Neural progenitor cell (in vitro differentiated cells): ENCODE measurements around the gene TRMT1.

ENCODE experiments used
- EZH2 ChIP-seq: fragments of 200-600 bp; sonication (generic); IDR thresholded peaks from 2 replicates; pipeline ENCODE4 v1.6.1; 2017; ENCODE audit warnings: antibody characterized with exemption, mild to moderate bottlenecking, moderate library complexity
- TF ChIP-seq, protein P1 (sequence below): fragments of 200-600 bp; sonication (generic); IDR thresholded peaks from 2 replicates; pipeline ENCODE4 v1.5.1; 2017; ENCODE audit warnings: antibody characterized with exemption, mild to moderate bottlenecking

DNA sequence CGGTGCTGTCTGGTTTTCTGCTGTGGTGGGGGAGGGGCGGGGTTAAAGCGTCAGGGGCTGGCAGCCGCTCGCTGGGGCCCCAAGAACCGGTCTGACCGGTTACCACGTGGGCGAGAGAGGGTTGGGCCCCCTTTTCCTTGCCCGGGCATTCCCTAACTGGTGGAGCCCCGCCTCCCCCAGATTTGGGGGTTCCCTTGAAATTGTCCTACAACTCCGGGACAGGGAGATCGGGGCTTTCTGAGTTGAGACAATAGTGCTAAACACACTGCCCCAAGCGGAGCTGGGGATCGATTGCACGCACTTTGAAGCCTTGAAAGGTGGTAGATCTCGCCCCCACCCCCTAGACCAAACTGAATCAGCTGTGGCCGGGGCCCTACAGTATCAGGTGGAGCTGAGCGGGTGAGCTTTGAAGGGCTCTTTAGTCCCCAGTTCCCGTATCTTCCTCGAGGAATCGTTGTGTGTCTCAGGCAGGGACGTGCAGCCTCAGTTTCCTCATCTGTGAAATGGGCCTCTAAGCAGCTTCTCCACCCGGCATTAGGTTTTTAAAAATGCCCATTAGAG lies 38.5 kb upstream of the TRMT1 start:
- TF ChIP-seq, protein P1, sequence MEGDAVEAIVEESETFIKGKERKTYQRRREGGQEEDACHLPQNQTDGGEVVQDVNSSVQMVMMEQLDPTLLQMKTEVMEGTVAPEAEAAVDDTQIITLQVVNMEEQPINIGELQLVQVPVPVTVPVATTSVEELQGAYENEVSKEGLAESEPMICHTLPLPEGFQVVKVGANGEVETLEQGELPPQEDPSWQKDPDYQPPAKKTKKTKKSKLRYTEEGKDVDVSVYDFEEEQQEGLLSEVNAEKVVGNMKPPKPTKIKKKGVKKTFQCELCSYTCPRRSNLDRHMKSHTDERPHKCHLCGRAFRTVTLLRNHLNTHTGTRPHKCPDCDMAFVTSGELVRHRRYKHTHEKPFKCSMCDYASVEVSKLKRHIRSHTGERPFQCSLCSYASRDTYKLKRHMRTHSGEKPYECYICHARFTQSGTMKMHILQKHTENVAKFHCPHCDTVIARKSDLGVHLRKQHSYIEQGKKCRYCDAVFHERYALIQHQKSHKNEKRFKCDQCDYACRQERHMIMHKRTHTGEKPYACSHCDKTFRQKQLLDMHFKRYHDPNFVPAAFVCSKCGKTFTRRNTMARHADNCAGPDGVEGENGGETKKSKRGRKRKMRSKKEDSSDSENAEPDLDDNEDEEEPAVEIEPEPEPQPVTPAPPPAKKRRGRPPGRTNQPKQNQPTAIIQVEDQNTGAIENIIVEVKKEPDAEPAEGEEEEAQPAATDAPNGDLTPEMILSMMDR: peak; percentile 54
- no peak for TF ChIP-seq EZH2
